ENCODE measurements around the gene PPP6R1. TPM values are rescaled to one million over a fixed set of nuclear protein-coding genes. Genes with fewer than 3 reads are reported as not detected.

PPP6R1 gene
- polyA plus RNA-seq, 1 of the 3 experiments (the other 2 are of a cell fraction), result 47.8 TPM

DNA sequence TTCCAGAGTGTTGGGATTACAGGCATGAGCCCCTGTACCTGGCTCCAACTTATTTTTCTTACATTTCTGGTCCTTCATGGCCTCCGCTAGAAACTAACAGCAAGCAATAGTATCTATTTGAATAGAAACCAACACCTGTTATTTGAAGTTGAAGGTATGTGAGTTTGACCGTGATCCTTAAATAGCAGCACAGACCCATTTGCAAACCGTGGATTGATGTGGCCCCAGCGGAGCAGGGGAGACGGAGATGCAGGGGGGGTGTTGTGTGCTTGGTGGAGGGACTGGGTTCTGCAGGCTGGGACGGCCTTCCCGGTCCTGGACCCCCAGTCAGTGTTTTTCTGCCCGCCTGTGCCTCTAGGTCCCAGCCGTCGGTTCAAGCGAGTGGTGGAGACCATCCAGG is 49.5 kb upstream of the PPP6R1 start (continued):
- TF ChIP-seq USF2 (IDR thresholded peaks at IDR 0.05; ENCODE audit: borderline replicate concordance, low read depth, low read length), result no peak
- TF ChIP-seq MXI1 (IDR thresholded peaks at IDR 0.05; ENCODE audit: low read depth, low read length), result no peak
- no peak for TF ChIP-seq ELF1 (IDR thresholded peaks at IDR 0.05)
- no peak for TF ChIP-seq RXRA (IDR thresholded peaks at IDR 0.05; ENCODE audit: borderline replicate concordance, low read depth)

- no peaks in the 10 kb centered on the region for H3K79me2 ChIP-seq (ENCODE audit: insufficient read depth)
- ChIA-PET CTCF (interaction anchor here (1.0 kb wide), 1 partner anchor 165 kb away, joined by 3 read pairs; no protein-coding TSS in a partner anchor), POLR2A (no interaction called here)
- WGBS (ENCODE audit: low lambda C conversion rate), result 93% methylated on average over 3 of the region's 3 CpGs
- H3K4me3 ChIP-seq (ENCODE audit: low read depth in 2 of 2, low read length in 1 of 2), result no peak overlapping the region
- H4K20me1 ChIP-seq (ENCODE audit: insufficient read depth), result no peaks in the 10 kb centered on the region
- DNase-seq, result no peak
- H3K4me1 ChIP-seq (ENCODE audit: control insufficient read depth in 1 of 2, insufficient read depth in 2 of 2, low read depth in 1 of 2, low read length in 1 of 2), result peaks cover 0 to 3% of the 10 kb centered on the region in 2 experiments; a peak in 1 of 4 replicates
- H3K36me3 ChIP-seq (replicated peaks in 1 of 2; ENCODE audit: control insufficient read depth in 1 of 2, insufficient read depth in 2 of 2, low read length in 1 of 2), result peaks cover 33 to 46% of the 10 kb centered on the region in 2 experiments
- H2AFZ ChIP-seq (ENCODE audit: low read depth), result no peak overlapping the region
- H3K4me2 ChIP-seq, result no peak overlapping the region
- H3K9me3 ChIP-seq, result no peaks in the 10 kb centered on the region
- H3F3A ChIP-seq (replicated peaks; ENCODE audit: insufficient read depth), result no peaks in the 10 kb centered on the region
- H3K9ac ChIP-seq, result no peak overlapping the region
- H3K27me3 ChIP-seq (ENCODE audit: insufficient read depth), result no peaks in the 10 kb centered on the region
- TF ChIP-seq NFIC (IDR thresholded peaks at IDR 0.05; ENCODE audit: borderline replicate concordance) (no peak), MXI1 (IDR thresholded peaks at IDR 0.05; ENCODE audit: low read depth, low read length) (no peak), SMC3 (IDR thresholded peaks at IDR 0.05; ENCODE audit: low read depth, low read length) (no peak), EP300 (IDR thresholded peaks at IDR 0.05; ENCODE audit: borderline replicate concordance in 1 of 2, low read depth in 1 of 2, low read length in 1 of 2) (no peak), FOXM1 (IDR thresholded peaks at IDR 0.05; ENCODE audit: low read depth) (no peak), NRF1 (IDR thresholded peaks at IDR 0.05; ENCODE audit: low read depth, low read length) (no peak), PBX3 (IDR thresholded peaks at IDR 0.05) (no peak), USF2 (IDR thresholded peaks at IDR 0.05; ENCODE audit: borderline replicate concordance, low read depth, low read length) (no peak)
- TF ChIP-seq, protein P1, sequence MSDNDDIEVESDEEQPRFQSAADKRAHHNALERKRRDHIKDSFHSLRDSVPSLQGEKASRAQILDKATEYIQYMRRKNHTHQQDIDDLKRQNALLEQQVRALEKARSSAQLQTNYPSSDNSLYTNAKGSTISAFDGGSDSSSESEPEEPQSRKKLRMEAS (IDR thresholded peaks at IDR 0.05; ENCODE audit: low read depth), result no peak
- H3K27ac ChIP-seq (ENCODE audit: low read depth in 2 of 2, low read length in 1 of 2), result no peak overlapping the region
- no peaks in the 10 kb centered on the region for H3K9me2 ChIP-seq
Measured at GRCh38 chr19:55306712-55307111, 47.9 kb upstream of the PPP6R1 start.

DNA sequence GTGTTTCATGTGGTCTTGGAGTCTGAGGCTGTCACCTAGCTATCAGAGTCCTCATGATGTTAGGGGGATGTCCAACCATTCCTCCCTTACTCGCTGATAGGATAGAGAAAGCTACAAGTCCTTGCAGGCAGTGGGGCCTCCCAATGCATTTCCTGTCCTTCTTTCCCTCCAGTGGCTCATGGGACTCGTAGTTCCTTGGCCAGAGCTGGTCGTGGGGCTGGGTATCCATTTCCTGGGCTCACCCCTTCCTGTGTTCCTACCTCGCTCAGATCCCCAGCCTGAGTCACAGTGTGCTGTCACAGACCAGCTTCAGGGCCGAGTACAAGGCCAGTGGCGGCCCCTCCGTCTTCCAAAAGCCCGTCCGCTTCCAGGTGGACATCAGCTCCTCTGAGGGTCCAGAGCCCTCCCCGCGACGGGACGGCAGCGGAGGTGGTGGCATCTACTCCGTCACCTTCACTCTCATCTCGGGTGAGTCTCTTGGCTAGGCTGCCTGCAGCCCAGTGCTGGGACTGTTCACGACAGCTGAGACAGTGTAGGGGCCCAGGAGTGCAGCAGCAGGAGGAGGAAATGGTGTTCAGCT is 47.3 kb upstream of the PPP6R1 start:
- peaks cover 0 to 8% of the 10 kb centered on the region in 2 experiments; a peak in 1 of 4 replicates for H3K4me1 ChIP-seq (ENCODE audit: control insufficient read depth in 1 of 2, insufficient read depth in 2 of 2, low read depth in 1 of 2, low read length in 1 of 2)
- no peaks in the 10 kb centered on the region for H4K20me1 ChIP-seq (ENCODE audit: insufficient read depth)
- H3K9ac ChIP-seq, result no peak overlapping the region
- H3K9me2 ChIP-seq, result no peaks in the 10 kb centered on the region
- H3F3A ChIP-seq (replicated peaks; ENCODE audit: insufficient read depth), result no peaks in the 10 kb centered on the region
- no peaks in the 10 kb centered on the region for H3K79me2 ChIP-seq (ENCODE audit: insufficient read depth)
- ChIA-PET CTCF (interaction anchor here (0.9 to 1.0 kb wide), 2 partner anchors 113 to 165 kb away, joined by 3 read pairs; no protein-coding TSS in a partner anchor), POLR2A (no interaction called here)
- H3K27me3 ChIP-seq (ENCODE audit: insufficient read depth), result no peaks in the 10 kb centered on the region
- no peak overlapping the region for H3K4me3 ChIP-seq (ENCODE audit: low read depth in 2 of 2, low read length in 1 of 2)
- WGBS (ENCODE audit: low lambda C conversion rate), result 86% methylated on average over 12 of the region's 17 CpGs
- H3K27ac ChIP-seq (ENCODE audit: low read depth in 2 of 2, low read length in 1 of 2), result no peak overlapping the region
- H2AFZ ChIP-seq (ENCODE audit: low read depth), result no peak overlapping the region
- no peak for DNase-seq
- no peaks in the 10 kb centered on the region for H3K9me3 ChIP-seq
- no peak overlapping the region for H3K4me2 ChIP-seq
- H3K36me3 ChIP-seq (replicated peaks in 1 of 2; ENCODE audit: control insufficient read depth in 1 of 2, insufficient read depth in 2 of 2, low read length in 1 of 2), result peaks cover 33 to 46% of the 10 kb centered on the region in 2 experiments
- TF ChIP-seq ELF1 (IDR thresholded peaks at IDR 0.05), result no peak
- no peak for TF ChIP-seq RXRA (IDR thresholded peaks at IDR 0.05; ENCODE audit: borderline replicate concordance, low read depth)
- TF ChIP-seq, protein P2, sequence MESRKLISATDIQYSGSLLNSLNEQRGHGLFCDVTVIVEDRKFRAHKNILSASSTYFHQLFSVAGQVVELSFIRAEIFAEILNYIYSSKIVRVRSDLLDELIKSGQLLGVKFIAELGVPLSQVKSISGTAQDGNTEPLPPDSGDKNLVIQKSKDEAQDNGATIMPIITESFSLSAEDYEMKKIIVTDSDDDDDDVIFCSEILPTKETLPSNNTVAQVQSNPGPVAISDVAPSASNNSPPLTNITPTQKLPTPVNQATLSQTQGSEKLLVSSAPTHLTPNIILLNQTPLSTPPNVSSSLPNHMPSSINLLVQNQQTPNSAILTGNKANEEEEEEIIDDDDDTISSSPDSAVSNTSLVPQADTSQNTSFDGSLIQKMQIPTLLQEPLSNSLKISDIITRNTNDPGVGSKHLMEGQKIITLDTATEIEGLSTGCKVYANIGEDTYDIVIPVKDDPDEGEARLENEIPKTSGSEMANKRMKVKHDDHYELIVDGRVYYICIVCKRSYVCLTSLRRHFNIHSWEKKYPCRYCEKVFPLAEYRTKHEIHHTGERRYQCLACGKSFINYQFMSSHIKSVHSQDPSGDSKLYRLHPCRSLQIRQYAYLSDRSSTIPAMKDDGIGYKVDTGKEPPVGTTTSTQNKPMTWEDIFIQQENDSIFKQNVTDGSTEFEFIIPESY (IDR thresholded peaks at IDR 0.05; ENCODE audit: borderline replicate concordance, low read depth), result no peak
- no peak for TF ChIP-seq SIN3A (IDR thresholded peaks at IDR 0.05; ENCODE audit: borderline replicate concordance, low read depth, low read length)
- TF ChIP-seq, protein P3, sequence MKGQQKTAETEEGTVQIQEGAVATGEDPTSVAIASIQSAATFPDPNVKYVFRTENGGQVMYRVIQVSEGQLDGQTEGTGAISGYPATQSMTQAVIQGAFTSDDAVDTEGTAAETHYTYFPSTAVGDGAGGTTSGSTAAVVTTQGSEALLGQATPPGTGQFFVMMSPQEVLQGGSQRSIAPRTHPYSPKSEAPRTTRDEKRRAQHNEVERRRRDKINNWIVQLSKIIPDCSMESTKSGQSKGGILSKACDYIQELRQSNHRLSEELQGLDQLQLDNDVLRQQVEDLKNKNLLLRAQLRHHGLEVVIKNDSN (IDR thresholded peaks at IDR 0.05; ENCODE audit: borderline replicate concordance, low read depth), result no peak
- no peak for TF ChIP-seq TCF12 (IDR thresholded peaks at IDR 0.05)
- no peak for TF ChIP-seq NRF1 (IDR thresholded peaks at IDR 0.05; ENCODE audit: low read depth, low read length)
- no peak for TF ChIP-seq GATA2 (CRISPR knock-in tag; IDR thresholded peaks at IDR 0.05)
- TF ChIP-seq RAD21 (IDR thresholded peaks at IDR 0.05; ENCODE audit: low read length), result no peak
- TF ChIP-seq NFIC (IDR thresholded peaks at IDR 0.05; ENCODE audit: borderline replicate concordance), result no peak
- no peak for TF ChIP-seq JUND (IDR thresholded peaks at IDR 0.05)
- no peak for TF ChIP-seq TEAD4 (IDR thresholded peaks at IDR 0.05; ENCODE audit: borderline replicate concordance, insufficient read depth)
- no peak for TF ChIP-seq TAF1 (IDR thresholded peaks at IDR 0.05; ENCODE audit: borderline replicate concordance, low read depth, low read length)

Measured in SK-N-SH (cell line).